Stimulated activated CD8-positive, alpha-beta memory T cell treated with anti-CD3 and anti-CD28 coated beads, Interleukin-2, amount 100 ng/mL, for 48 hours (primary cell): ENCODE measurements around the gene PSD4.
A peak's percentile ranks its signal among the peaks of the same experiment; 100 is the strongest.

ENCODE experiments used
- DNase-seq, 2 donors: peaks; one replicate each; pipeline ENCODE4 v3.0.0-alpha.2; 2020; ENCODE audit warnings: low read depth in 2 of 2

The PSD4 gene

DNA sequence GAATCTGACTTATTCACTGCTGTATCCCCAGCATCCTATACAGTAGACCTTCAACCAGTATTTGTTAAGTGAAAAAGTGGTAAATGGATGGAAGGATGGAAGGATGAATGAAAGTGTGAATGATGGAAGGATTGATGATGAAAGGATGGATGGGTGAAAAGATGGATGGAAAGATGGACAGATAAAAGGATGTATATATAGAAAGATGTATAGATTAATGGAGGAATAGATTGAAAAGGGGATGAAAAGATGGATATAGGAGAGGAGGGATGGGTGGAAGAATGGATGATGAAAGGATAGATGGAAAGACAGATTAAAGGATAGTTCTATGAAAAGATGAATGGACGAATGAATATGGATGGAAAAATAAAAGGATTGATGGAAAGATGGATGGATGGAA lies 50.0 kb downstream of the PSD4 start:
- DNase-seq = no peak

- no peak for DNase-seq
Measured at GRCh38 chr2:113224647-113225236, 51.0 kb downstream of the PSD4 start.

DNA sequence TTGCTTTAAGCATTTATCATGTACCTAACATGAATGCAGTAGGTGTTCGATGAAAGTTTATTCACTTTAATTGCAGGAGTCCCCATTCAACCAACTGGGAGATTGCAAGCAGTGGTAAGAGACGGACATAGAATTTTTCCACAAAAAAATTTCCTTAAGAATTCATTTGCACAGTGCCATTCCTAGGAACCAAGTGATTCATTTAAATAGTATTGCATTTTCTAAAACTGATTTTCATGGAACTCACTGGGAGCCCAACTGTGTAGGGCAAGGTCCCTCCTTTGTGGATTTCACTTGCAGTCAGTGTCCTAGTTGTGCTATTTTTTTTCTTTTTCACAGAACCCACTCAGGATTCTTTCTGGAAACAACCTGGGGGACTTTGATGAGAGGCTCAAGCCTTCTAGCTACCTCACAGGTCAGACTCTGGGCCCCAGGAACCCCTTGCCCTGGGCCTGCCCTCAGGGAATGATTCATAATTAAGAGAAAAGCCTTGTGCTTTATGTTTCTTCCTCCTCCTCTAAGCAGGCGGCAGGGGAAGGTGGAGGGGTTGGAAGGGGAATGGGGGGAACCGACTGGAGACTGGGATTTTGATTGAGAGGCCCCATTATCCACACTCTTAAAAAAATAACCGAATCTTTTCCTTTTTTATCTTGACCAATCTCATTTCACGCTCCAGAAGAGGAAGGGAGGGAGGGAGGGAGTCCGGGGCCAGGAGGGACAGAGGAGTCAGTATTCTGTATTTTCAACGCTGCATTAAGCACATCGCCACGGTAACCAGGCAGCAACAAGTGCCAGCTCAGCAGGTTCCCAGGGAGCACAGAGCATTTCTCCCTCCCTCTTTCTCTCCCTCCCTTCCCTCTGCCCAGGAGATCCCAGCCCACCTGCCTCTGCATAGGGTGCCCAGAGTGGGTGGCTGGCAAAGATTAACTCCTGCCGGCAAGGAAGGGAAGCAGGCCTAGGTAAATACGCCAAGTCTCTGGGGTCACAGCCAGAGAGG lies 51.8 kb downstream of the PSD4 start:
- no peak for DNase-seq

- DNase-seq = no peak
Measured at GRCh38 chr2:113226462-113226861, 52.7 kb downstream of the PSD4 start.

- no peak for DNase-seq
Measured at GRCh38 chr2:113227290-113227689, 53.5 kb downstream of the PSD4 start.

DNA sequence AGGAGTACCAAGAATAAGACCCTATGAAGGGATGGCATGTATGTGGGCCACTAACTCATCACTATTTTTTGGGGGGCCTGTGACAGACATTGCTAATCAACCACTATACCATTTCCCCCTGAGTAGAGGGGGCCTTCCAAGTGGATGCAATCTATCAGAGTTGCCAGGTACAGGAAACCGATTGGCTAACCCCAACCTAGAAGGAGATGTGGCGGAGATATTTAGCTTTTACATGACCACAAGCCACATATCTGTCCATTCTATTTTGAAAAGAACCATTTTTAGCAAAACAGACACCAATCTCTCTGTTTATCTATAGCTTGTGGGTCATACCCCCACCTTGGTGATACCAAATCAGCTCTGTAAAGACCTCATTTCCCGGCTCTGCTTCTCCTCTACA lies 53.9 kb downstream of the PSD4 start:
- no peak for DNase-seq

DNA sequence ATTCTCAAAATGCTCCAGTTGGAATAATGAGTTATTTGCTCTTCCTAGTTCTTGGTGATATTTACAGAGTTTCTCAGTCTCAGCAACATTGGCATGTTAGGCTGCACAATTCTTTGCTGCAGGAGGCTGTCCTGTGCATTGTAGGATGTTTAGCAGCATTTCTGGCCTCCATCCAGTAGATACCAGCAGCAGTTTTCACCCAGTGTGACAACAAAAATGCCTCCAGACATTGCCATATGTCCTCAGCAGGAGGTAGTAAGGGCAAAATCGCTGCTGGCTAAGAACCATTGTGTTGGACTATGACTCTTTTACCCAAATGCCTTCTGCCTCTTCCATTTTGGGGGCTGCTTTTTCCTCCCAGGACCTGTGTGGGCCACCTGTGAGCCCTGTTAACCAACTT lies 54.6 kb downstream of the PSD4 start:
- no peak for DNase-seq

GRCh38 chr2:113228991-113229716 lies 55.4 kb downstream of the PSD4 start:
- DNase-seq = no peak

DNA sequence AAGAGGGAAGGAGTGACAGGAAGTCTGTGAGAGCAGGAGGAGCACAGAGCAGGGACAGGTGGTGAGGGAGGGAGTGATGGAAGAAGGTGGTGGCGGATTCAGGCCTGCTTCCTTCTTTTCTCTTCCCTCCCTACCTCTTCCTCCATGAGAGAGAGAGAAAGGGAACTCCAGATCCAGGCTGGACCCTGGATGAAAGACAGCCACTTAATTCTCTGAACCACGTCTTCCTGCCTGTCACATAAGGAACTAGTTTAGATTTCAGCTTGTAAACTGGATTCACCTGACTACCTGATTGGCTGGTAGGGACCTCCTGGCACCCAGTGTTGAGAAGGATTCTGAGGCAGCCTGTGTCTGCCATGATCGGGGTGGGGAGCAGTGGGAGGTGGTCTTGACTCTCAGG lies 56.0 kb downstream of the PSD4 start:
- DNase-seq = no peak

DNA sequence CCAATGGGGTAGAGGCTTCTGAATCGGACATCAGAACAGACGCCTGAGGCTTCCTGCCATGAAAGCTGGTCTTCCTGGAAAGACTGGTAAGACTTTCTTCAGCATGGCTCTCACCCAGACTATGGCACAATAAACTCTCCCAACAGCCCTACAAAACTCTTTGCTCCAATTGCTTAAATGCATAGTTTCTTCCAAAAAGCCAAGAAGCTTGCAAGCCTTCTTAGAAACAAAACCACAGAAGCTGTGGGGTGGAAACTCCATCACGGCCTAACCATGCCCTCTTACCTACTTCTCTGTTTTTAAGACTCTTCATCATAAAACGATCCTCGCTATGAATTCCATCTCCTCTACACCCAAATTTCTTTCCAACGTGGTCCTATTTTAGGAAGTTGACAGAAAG lies 56.8 kb downstream of the PSD4 start:
- no peak for DNase-seq

DNA sequence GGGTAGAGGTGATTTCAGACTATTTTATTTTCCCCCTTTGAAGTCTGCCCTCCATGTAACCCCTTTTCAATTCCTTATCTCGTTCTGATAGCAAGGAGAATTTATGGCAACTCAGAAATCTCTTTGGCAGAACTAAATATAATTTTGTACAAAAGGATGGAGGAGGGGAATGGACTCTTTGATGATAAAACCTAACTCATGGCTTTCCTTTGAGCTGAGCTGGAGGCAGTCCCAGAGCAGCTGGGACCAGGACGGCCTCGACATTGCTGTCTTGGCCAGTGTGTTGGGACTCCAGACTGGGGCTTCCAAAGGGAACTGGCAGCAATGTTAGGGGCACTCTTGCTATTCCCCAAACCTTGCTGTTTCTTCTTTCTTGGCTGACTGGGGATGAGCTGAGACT lies 57.3 kb downstream of the PSD4 start:
- no peak for DNase-seq

GRCh38 chr2:113232123-113232522 lies 58.4 kb downstream of the PSD4 start:
- DNase-seq = no peak

GRCh38 chr2:113232740-113233139 lies 59.0 kb downstream of the PSD4 start:
- DNase-seq = no peak

GRCh38 chr2:113233593-113234550 lies 60.1 kb downstream of the PSD4 start:
- DNase-seq = no peak

DNA sequence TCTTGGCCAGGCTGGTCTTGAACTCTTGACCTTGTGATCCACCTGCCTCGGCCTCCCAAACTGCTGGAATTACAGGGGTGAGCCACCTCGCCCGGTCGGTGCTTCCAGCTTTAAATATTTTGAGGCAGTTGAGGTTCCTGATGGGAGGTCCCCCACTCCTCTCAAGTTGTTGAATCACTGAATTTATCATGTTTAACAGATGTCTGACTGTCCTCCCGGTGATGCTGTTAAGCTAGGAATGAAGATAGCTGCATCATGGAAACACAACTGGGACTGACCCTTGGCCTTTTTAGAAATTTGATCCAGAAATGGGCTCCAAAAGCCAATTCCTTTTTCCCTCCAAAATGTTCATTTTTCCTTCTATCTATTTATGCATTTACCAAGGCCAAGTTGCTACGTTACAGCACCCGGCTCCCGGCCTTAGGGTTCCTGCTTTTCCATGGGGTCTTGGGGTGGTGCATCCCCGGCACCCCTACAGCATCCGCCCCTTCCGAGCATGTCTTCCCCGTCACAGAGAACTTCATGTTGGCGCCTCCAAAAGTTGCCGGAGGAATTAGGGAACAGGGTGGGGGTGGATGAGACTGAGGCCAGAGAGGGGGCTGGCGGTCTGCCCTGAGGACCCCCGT lies 61.1 kb downstream of the PSD4 start:
- no peak for DNase-seq

DNA sequence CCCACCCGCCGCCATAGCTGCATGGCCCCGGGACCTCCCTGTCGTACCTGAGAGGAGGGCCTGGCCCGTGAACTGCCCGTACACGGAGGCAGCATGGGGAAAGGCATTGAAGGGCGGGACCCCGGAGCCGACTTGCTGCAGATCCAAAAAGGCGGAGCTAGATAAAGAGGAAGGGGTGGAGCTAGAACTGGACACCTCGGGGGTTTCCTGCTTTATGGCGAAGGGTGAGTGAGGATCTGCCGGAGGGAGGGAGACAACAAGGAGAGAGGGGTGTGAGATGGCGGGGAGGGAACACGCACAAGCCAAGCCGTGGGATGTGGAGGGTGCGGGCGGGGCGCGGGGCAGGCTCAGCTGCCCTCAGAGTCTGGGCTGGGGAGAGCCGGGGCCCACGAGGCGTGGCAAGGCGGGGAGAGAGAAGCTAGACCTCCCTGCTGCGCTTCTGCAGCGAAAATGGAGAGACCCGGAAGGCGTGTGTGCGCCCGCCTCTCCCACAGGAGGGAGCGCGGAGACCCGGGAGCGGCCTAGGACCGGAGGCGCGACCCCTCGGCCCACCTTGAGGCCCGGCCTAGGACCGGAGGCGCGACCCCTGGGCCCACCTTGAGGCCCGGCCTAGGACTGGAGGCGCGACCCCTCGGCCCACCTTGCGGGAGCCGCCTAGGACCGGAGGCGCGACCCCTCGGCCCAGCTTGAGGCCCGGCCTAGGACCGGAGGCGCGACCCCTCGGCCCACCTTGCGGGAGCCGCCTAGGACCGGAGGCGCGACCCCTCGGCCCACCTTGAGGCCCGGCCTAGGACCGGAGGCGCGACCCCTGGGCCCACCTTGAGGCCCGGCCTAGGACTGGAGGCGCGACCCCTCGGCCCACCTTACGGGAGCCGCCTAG lies 61.8 kb downstream of the PSD4 start:
- DNase-seq = peak; percentile 48 to 58

DNA sequence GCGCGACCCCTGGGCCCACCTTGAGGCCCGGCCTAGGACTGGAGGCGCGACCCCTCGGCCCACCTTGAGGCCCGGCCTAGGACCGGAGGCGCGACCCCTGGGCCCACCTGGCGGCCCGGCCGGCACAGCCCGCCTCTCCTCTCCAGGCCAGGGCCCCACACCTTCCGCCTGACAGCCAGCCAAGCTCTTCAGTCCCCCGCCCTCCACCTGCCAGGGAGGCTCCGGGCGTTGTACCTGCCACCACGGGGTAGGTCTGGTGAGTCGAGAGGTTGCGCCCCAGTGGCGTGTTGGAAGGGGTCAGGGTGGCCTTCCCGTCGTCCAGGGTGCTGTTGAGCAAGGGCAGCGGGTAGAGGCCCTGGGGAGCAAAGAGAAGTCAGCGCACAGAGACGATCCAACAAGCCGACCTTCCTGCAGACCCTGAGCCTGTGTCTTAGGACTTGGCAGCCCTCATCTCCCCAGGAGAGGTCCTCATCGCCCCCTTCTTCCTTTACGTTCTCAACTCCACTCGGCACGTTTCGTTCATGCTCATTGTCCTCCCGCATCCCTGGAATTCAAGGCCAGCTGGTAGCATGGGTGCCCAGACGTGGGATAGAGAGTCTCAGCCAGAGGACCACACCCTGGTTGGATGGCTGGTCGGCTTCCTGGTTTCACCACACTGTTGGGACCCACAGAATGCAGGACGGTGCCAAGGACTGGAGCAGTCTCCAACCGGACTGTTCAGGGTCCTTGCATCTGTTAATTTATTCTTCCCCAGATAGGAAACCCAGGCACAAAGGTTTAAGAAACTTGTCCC lies 62.8 kb downstream of the PSD4 start:
- DNase-seq = no peak

DNA sequence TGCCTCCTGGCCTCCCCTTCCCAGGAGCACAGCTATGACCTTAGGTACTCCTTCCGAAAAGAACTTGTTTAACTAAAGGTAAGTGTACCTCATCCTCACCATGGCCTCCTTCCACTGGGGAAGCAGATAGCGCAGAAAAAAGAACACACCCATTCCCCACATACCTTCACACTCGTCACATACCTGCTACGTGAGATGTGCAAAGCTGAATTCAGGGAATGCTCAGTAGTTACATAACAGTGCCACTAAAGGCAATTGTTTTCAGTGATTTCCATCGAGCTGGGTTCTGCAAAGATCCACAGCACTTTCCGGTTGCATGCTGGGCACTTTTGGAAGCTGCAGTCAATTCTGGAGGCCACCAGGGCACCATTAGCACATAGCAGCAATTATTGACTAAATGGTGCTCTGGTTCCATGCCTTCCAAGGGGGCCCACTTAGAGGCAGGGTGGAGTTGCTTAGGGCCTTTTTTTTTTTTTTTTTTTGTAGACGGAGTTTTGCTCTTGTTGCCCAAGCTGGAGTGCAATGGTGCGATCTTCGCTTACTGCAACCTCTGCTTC lies 63.9 kb downstream of the PSD4 start:
- no peak for DNase-seq
